ENCODE data around the gene TTBK2.

TTBK2 gene

DNA sequence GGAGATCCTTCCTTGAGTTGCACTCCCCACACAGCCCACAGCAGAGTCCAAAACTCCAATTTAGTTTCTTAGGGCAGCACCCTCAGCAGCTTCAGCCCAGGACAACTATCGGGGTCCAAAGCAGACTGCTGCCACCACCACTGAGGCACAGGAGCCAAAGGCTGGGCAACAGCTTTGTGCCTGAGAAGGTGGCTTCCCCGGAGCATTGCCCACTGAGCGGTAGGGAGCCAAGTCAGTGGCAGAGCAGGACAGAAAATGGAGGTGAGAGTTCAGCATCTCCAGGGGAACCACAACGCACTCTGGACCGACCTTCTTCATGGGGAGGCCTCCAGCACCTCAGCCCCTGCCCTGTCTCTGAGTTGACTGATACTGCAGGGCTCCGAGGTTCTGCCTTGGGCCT, 227.1 kb downstream of the TTBK2 start:
- no peak for DNase-seq (ENCODE audit: low read depth in 2 of 2)

DNA sequence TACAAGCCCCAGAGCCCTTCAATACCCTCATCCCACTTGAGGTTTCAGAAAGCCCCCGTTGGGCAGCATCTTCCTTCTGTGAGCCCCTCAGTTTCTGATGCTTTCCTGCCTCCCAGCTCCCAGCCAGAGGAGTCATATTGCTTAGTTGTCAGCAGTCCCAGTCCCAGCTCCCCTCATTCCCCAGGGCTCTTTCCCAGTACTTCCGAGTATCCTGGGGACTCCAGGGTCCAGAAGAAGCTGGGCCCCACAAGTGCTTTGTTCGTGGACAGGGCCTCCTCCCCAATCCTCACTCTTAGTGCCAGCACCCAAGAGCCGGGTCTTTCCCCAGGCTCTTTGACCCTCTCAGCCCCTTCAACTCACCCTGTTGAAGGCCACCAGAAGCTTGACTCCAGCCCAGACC, 227.6 kb downstream of the TTBK2 start:
- DNase-seq (ENCODE audit: low read depth in 2 of 2): no peak

DNA sequence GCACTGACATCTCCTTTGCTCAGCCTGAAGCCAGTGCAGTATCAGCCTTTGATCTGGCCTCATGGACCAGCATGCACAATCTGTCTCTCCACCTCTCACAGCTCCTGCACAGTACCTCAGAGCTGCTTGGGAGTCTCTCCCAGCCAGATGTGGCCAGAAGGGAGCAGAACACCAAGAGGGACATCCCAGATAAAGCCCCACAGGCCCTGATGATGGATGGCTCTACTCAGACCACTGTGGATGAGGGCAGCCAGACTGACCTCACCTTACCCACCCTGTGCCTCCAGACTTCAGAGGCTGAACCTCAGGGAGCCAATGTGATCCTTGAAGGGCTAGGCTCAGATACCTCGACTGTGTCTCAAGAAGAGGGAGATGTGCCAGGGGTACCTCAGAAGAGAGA, 228.0 kb downstream of the TTBK2 start:
- DNase-seq (ENCODE audit: low read depth in 2 of 2): no peak

DNA sequence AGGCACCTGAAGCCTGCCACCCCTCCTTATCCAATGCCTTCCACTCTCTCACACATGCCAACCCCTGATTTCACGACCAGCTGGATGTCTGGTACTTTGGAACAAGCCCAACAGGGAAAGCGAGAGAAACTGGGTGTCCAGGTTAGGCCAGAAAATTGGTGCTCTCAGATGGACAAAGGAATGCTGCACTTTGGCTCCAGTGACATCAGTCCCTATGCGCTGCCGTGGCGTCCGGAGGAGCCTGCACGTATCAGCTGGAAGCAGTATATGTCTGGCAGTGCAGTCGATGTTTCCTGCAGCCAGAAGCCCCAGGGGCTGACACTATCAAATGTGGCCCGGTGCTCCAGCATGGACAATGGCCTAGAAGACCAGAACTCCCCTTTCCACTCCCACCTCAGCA, 228.8 kb downstream of the TTBK2 start:
- no peak for DNase-seq (ENCODE audit: low read depth in 2 of 2)

DNA sequence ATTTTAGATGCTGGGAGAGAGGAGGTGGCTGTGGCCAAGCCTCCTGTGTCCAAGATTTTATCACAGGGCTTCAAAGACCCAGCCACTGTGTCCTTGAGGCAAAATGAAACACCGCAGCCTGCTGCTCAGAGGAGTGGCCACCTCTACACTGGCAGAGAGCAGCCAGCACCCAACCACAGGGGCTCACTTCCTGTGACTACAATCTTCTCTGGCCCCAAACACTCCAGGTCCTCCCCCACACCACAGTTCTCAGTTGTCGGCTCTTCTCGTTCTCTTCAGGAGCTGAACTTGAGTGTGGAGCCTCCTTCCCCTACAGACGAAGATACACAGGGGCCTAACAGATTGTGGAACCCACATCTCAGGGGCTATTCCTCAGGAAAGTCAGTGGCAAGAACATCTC, 229.3 kb downstream of the TTBK2 start:
- no peak for DNase-seq (ENCODE audit: low read depth in 2 of 2)
